Activated T-cell treated with anti-CD3 and anti-CD28 coated beads, Interleukin-2, amount 50 U/mL, for 72 hours (primary cell): Measurements from ENCODE around the gene SNX2. TPM values are rescaled to one million over a fixed set of nuclear protein-coding genes. Genes with fewer than 3 reads are reported as not detected.

Experiments
- ATAC-seq, 2 donors: fragments of 150-1000 bp; cut with Tn5 transposase; replicated peaks in 1 of 2; 2 replicates each; pipeline ENCODE4 v1.10.0; 2021; ENCODE audit warnings: moderate library complexity in 2 of 2, mild to moderate bottlenecking in 1 of 2
- DNase-seq, 2 donors: peaks; one replicate each; pipeline ENCODE4 v3.0.0; 2021 to 2022; ENCODE audit warnings: mixed read lengths in 1 of 2
- H3K27ac Mint-ChIP-seq: one replicate; pipeline ENCODE4 v1.8.0; 2022; ENCODE audit warnings: mild to moderate bottlenecking, moderate library complexity, mixed read lengths
- H3K27me3 Mint-ChIP-seq: one replicate; pipeline ENCODE4 v1.8.0; 2022; ENCODE audit warnings: low read depth, mixed read lengths
- H3K36me3 Mint-ChIP-seq, 2 donors: one replicate each; pipeline ENCODE4 v1.8.0; 2022; ENCODE audit warnings: mixed read lengths in 2 of 2, mild to moderate bottlenecking in 1 of 2; ENCODE audit not compliant: insufficient read depth in 2 of 2
- H3K4me1 Mint-ChIP-seq: one replicate; pipeline ENCODE4 v1.8.0; 2022; ENCODE audit warnings: low read depth, mixed read lengths
- H3K4me3 Mint-ChIP-seq, 2 donors: one replicate each; pipeline ENCODE4 v1.8.0; 2022; ENCODE audit warnings: mild to moderate bottlenecking in 2 of 2, mixed read lengths in 2 of 2, moderate library complexity in 2 of 2
- H3K9me3 Mint-ChIP-seq, 2 donors: one replicate each; pipeline ENCODE4 v1.8.0; 2022; ENCODE audit warnings: mixed read lengths in 2 of 2
- total RNA-seq, 2 donors: library from RNA; stranded (reverse); gene quantifications; one replicate each; pipeline ENCODE4 v1.2.3, GENCODE V29; 2022

Gene SNX2
- total RNA-seq, 2 donors from 2014 or later = 38.2 to 40.8 TPM

DNA sequence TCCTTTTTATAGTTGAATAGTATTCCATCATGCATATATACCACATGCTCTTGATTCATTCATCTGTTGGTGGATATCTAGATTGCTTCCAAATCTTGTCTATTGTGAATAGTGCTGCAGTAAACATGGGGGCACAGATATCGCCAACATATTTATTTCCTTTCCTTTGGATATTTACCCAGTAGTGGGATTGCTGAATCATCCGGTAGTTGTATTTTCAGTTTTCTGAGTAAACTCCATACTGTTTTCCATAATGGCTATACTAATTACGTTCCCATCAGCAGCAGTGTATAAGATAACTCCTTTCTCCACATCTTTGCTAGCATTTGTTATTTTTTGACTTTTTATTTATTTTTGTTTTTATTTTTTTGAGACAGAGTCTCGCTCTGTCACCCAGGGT, 3.3 kb downstream of the SNX2 start:
- H3K27ac Mint-ChIP-seq = peak overlapping the region; percentile 91

DNA sequence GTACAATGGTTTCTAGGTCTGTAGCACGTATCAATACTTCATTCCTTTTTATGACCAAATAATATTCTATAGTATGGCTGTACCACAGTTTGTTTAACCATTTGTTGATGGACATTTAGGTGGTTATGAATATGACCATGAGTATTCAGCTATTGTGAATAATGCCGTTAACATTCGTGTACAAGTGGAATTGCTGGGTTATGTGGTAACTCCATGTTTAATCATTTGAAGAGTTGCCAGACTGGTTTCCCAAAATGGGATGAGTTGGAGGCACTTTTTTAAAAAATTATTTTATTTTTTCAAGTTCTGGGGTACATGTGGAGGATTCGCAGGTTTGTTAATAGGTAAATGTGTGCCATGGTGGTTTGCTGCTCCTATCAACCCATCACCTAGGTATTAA, 4.6 kb downstream of the SNX2 start:
- DNase-seq = no peak
- Mint-ChIP-seq H3K27me3 (no peaks in the 10 kb centered on the region), H3K9me3 (no peaks in the 10 kb centered on the region), H3K27ac (no peak overlapping the region), H3K36me3 (peaks cover 2 to 8% of the 10 kb centered on the region in 2 donors), H3K4me3 (no peak overlapping the region), H3K4me1 (peaks cover 36% of the 10 kb centered on the region)
- no peak for ATAC-seq

More for the DNA sequence above, 3.3 kb downstream of the SNX2 start:
- Mint-ChIP-seq H3K9me3 (no peaks in the 10 kb centered on the region), H3K27me3 (no peaks in the 10 kb centered on the region), H3K4me3 (peak overlapping the region; percentile 1 to 71), H3K36me3 (peaks cover 2 to 8% of the 10 kb centered on the region in 2 donors), H3K4me1 (peaks cover 36% of the 10 kb centered on the region)
- DNase-seq (no peak), ATAC-seq (no peak)

DNA sequence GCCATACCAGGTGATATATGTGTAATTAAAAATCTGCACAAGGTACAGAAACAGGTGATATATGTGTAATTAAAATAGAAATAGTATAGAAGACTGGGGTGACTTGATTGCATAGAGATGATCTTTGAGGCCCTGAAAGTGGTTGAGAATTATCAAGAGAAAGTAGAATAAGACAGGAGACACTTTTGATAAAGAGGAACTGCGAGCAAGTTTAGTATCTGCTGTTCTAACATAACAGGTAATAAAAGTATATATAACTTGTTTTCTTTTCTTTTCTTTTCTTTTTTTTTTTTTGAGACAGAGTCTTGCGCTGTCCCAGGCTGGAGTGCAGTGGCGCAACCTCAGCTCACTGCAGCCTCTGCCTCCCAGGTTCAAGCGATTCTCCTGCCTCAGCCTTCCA, 5.4 kb downstream of the SNX2 start:
- Mint-ChIP-seq H3K27me3 (no peaks in the 10 kb centered on the region), H3K9me3 (peaks cover 2 to 6% of the 10 kb centered on the region in 2 donors), H3K27ac (peak overlapping the region; percentile 50), H3K4me3 (no peak overlapping the region), H3K36me3 (peaks cover 5 to 14% of the 10 kb centered on the region in 2 donors), H3K4me1 (peaks cover 36% of the 10 kb centered on the region)
- no peak for ATAC-seq
- DNase-seq = no peak

DNA sequence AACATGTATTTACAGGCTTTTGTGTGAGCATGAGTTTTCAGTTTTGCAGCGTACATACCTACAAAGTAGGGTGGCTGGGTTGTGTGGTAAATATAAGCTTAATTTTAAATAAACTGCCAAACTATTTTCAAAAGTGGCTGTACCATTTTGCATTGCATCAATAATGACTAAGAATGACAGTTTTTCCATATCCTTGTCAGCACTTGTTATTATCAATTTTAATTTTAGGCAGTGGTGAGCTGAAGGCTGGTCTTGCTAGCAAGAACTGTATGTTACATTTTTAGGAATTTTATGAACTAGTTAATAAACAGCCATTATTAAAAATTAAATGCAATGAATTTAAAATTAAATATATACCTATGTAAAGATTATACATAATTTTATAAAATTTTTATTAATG, 6.6 kb downstream of the SNX2 start:
- Mint-ChIP-seq H3K36me3 (peaks cover 6 to 19% of the 10 kb centered on the region in 2 donors), H3K27me3 (no peaks in the 10 kb centered on the region), H3K27ac (no peak overlapping the region), H3K4me1 (peaks cover 36% of the 10 kb centered on the region), H3K9me3 (peaks cover 4 to 9% of the 10 kb centered on the region in 2 donors), H3K4me3 (no peak overlapping the region)
- no peak for DNase-seq
- ATAC-seq = no peak

DNA sequence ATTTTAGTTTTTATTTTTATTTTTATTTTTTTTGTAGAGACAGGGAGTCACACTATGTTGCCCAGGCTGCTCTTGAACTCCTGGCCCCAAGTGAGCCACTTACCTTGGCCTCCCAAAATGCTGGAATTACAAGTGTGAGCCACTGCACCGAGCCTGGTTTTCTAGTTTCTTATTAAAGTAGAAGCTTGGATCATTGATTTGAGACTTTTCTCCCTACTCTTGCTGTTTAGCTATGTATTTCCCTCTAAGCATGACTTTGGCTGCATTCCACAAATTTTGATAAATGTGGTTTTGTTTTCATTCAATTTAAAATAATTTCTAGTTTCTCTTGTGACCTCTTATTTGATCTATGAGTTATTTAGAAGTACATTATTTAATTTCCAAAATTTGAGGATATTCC, 10.4 kb downstream of the SNX2 start:
- Mint-ChIP-seq H3K27ac (no peak overlapping the region), H3K27me3 (no peaks in the 10 kb centered on the region), H3K9me3 (peaks cover 8 to 9% of the 10 kb centered on the region in 2 donors), H3K36me3 (peaks cover 15 to 31% of the 10 kb centered on the region in 2 donors), H3K4me3 (no peak overlapping the region), H3K4me1 (peaks cover 14% of the 10 kb centered on the region)
- ATAC-seq = no peak
- no peak for DNase-seq

DNA sequence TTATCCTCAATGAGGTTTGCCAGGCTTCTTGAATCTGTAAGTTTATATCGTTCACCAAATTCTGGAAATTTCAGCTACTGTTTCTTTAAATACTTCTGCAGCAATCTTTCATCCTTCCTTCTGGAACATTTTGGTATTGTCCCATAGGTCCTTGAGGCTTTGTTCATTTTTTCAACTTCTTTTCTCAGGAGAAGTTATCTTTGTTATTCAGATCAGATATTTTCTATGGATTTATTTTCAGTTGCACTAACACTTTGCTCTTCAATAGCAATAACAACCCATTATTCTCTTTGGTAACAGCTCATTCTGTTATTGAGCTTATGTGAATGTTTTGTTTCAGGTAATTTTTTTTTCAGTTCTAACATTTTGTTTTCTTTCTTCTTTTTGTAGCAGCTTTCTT, 13.5 kb downstream of the SNX2 start:
- H3K4me1 Mint-ChIP-seq = peaks cover 7% of the 10 kb centered on the region
- ATAC-seq = no peak
- H3K36me3 Mint-ChIP-seq = peaks cover 18 to 32% of the 10 kb centered on the region in 2 donors

DNA sequence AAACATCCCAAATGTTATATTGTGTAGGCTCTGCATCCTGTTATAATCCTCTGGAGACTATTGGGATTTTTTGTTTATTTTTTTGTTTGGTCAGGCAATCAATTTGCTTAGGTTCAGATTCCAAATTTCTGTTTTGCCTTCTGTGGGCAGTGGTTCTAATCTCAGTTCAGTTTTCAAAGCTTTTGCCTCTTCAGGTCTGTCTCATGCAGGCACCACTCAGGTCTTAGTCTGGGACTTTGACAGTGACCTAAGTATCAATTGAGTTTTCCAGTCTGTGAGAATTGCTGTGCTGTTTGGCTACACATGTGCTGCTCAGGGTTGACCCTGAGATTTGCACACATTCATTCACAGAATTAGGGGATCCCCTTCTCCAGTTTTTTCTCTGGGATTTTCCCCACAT, 14.1 kb downstream of the SNX2 start:
- DNase-seq (no peak), ATAC-seq (no peak)
- H3K9me3 Mint-ChIP-seq = peaks cover 8 to 9% of the 10 kb centered on the region in 2 donors
- H3K27me3 Mint-ChIP-seq = no peaks in the 10 kb centered on the region
- H3K36me3 Mint-ChIP-seq = peaks cover 18 to 32% of the 10 kb centered on the region in 2 donors
- H3K4me1 Mint-ChIP-seq = peaks cover 7% of the 10 kb centered on the region
- no peak overlapping the region for H3K4me3 Mint-ChIP-seq
- no peak overlapping the region for H3K27ac Mint-ChIP-seq

More for the DNA sequence above, 13.5 kb downstream of the SNX2 start:
- Mint-ChIP-seq H3K9me3 (peaks cover 8 to 9% of the 10 kb centered on the region in 2 donors), H3K27ac (no peak overlapping the region), H3K27me3 (no peaks in the 10 kb centered on the region), H3K4me3 (no peak overlapping the region)
- DNase-seq = no peak

DNA sequence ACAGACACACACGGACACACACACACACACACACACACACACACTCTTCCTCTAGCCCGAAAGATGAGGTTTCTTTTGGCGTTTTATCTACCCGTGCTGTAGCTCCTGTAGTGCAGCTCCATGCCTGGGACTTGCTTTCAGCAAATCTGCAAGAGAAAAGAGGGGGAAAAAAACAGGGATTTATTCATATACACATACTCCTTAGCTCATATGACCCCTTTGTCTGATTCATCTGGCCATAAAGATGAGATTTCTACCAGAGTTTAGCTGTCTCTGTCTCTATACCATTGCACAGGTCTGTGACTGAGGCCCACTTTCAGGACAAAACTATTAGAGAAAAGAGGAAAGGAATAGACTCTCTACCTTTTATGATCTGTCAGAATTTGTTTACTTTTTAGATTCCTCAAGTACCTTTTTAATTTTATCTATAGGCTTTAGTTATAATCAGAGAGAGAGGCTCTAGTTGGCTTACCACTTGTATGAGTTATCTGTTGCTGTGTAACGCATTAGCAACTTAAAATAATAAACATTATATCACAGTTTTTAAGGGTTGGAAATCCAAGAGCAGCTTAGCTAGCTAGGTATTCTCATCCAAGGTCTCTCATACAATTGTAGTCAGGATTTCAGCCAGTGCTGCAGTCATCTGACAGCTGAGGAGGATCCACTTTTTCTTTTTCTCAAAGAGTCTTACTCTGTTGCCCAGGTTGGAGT, 14.7 kb downstream of the SNX2 start:
- peaks cover 17 to 31% of the 10 kb centered on the region in 2 donors for H3K36me3 Mint-ChIP-seq
- H3K27me3 Mint-ChIP-seq = no peaks in the 10 kb centered on the region
- DNase-seq (no peak), ATAC-seq (no peak)
- no peak overlapping the region for H3K27ac Mint-ChIP-seq
- H3K4me3 Mint-ChIP-seq = no peak overlapping the region
- H3K4me1 Mint-ChIP-seq = peaks cover 7% of the 10 kb centered on the region
- peaks cover 8% of the 10 kb centered on the region in 2 donors for H3K9me3 Mint-ChIP-seq

DNA sequence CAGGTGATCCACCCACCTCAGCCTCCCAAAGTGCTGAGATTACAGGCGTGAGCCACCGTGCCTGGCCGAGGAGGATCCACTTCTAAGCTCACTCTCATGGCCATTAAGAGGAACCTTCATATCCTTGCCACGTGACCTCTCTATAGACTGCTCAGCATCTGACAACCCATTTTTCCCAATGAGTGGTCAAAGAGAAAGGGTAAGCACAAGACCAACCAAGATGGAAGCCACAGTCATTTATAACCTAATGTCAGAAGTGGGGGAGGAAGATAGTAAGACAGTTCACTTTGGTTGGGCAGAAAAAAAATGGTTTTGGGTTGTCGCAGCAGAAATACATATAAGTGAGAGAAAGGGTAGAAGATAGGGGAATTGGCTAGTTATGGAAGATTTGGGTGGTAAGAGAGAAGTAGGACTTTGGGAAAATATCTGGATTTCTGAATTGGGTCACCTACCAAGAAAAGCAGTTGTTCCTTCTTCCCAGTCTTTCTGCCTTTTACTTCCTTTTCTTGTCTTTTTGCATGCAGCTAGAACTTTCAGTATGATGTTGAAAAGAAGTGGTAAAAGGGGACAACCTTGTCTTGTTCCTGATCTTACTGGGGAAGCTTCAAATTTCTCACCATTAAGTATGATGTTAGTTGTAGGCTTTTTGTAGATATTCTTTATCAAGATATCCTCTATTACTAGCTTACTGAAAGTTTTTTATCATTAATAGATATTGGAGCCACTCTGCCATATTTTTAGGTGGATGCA, 15.6 kb downstream of the SNX2 start:
- Mint-ChIP-seq H3K4me3 (no peak overlapping the region), H3K27me3 (no peaks in the 10 kb centered on the region), H3K9me3 (peaks cover 1 to 6% of the 10 kb centered on the region in 2 donors), H3K36me3 (peaks cover 15 to 27% of the 10 kb centered on the region in 2 donors), H3K27ac (no peak overlapping the region), H3K4me1 (peaks cover 7% of the 10 kb centered on the region)
- DNase-seq = no peak
- ATAC-seq = no peak

DNA sequence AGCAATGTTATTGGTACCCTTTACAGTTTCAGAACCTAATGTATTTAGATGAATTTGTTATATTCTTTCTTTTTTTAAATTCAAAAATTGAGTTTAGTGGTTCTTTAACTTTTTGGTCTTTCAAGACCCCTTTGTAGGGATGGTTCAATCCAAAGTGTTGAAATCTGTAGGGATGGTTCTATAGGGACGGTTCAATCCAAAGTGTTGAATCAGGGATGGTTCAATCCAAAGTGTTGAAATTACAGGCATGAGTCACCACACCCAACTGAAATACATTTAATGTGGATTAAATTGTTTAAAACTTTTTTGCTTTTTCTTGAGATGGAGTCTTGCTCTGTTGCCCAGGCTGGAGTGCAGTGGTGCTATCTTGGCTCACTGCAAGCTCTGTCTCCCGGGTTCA, 30.6 kb downstream of the SNX2 start:
- no peak overlapping the region for H3K4me3 Mint-ChIP-seq
- H3K36me3 Mint-ChIP-seq = peaks cover 5 to 11% of the 10 kb centered on the region in 2 donors
- no peaks in the 10 kb centered on the region for H3K27me3 Mint-ChIP-seq
- no peak for ATAC-seq
- H3K27ac Mint-ChIP-seq = no peak overlapping the region
- no peaks in the 10 kb centered on the region for H3K4me1 Mint-ChIP-seq
- H3K9me3 Mint-ChIP-seq = no peaks in the 10 kb centered on the region
- DNase-seq = no peak

DNA sequence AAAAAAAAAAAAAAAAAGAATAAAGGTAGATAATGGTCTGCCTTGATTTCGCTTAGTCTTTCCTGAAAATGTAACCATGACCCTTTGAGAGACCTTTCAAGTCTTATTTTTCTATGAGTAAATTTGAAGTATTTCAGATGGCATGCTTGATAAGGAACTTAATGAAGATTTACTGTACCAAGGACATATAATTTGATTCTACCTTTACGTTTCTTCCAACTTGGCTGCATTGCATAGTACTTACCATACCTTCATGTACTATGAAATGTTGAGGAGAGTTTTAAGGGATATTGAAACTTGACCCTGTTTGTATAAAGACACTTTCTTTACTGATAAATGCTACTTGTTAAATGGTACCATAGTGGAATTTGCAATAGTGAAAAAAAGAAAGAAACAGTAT, 35.5 kb downstream of the SNX2 start:
- DNase-seq (no peak), ATAC-seq (no peak)
- H3K36me3 Mint-ChIP-seq = peaks cover 4 to 5% of the 10 kb centered on the region in 2 donors
- H3K4me3 Mint-ChIP-seq = no peak overlapping the region
- H3K27ac Mint-ChIP-seq = no peak overlapping the region
- H3K4me1 Mint-ChIP-seq = no peaks in the 10 kb centered on the region
- no peaks in the 10 kb centered on the region for H3K9me3 Mint-ChIP-seq
- H3K27me3 Mint-ChIP-seq = no peaks in the 10 kb centered on the region

DNA sequence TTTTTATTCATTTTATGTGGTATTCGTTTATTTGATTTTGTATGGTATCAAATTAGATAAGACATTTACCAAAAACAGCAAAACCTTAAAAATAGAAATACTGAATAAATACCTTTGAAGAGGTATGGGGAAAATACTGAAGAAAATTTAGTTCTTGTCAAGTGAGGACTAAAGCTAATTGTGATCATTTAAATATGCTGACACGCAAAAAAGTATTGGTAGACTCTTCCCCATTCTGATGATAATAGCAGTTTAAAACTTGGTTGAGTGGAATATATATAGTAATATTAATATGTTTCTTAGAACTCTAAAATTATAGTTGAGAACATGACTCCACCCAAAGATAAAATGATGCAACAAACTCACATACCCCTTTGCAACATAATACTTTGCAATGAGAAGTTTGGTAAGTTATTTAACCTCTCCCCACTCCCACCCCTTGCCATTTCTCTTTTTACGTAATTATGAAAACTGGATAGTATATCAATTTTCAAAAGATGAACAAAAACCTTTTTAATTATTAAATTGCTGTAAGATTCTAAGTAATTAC, 40.4 kb downstream of the SNX2 start:
- no peak overlapping the region for H3K27ac Mint-ChIP-seq
- no peaks in the 10 kb centered on the region for H3K9me3 Mint-ChIP-seq
- no peaks in the 10 kb centered on the region for H3K27me3 Mint-ChIP-seq
- no peaks in the 10 kb centered on the region for H3K4me1 Mint-ChIP-seq
- DNase-seq (no peak), ATAC-seq (no peak)
- H3K36me3 Mint-ChIP-seq = peaks cover 3 to 5% of the 10 kb centered on the region in 2 donors
- no peak overlapping the region for H3K4me3 Mint-ChIP-seq

DNA sequence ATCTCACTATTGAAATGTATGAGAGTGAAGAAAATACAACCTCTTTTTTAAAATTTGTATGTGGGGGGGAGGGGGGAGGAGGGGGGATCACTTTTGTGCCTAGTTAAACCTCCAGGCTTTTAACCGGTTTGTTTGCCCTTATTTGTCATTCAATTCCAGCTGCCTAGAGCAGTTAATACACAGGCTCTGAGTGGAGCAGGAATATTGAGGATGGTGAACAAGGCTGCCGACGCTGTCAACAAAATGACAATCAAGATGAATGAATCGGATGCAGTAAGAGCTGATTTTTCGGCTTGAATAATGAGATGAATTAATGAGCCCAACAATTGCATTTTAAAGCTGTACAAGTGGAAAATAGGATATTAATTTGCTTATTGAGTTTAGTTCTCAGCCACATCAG, 41.9 kb downstream of the SNX2 start:
- peaks cover 3% of the 10 kb centered on the region in 2 donors for H3K36me3 Mint-ChIP-seq
- no peaks in the 10 kb centered on the region for H3K27me3 Mint-ChIP-seq
- no peaks in the 10 kb centered on the region for H3K4me1 Mint-ChIP-seq
- H3K4me3 Mint-ChIP-seq = no peak overlapping the region
- ATAC-seq = no peak
- no peak overlapping the region for H3K27ac Mint-ChIP-seq
- H3K9me3 Mint-ChIP-seq = no peaks in the 10 kb centered on the region
- no peak for DNase-seq
